Spleen (tissue), 7 donors: ENCODE data around the gene USP28.

Source experiments
- POLR2A ChIP-seq, 3 donors: fragments of 450-650 bp; IDR thresholded peaks; one replicate each; pipeline ENCODE4 v1.5.1; 2017; ENCODE audit warnings: antibody characterized with exemption in 3 of 3, mild to moderate bottlenecking in 1 of 3
- TF ChIP-seq, protein P1 (sequence below), 11 experiments: fragments of 200-600 bp in 7 of 11; fragments of 450-650 bp in 4 of 11; sonication (generic) in 4 of 11; IDR thresholded peaks in 8 of 11; conservative IDR thresholded peaks in 3 of 11; 1 replicate in 7 of 11; 2 replicates in 4 of 11; pipeline versions ENCODE4 v1.4.0 to v1.8.0; 2016 to 2021; ENCODE audit warnings: antibody characterized with exemption in 11 of 11, inconsistent platforms in 4 of 11, mild to moderate bottlenecking in 1 of 11
- donor health status: DM: no; HTN: no; CAD: no; lungs with moderate emphysema.
- donor health status: DM: no; HTN: no; CAD: no.
- donor health status: DM: no; HTN: no; CAD: no.

DNA sequence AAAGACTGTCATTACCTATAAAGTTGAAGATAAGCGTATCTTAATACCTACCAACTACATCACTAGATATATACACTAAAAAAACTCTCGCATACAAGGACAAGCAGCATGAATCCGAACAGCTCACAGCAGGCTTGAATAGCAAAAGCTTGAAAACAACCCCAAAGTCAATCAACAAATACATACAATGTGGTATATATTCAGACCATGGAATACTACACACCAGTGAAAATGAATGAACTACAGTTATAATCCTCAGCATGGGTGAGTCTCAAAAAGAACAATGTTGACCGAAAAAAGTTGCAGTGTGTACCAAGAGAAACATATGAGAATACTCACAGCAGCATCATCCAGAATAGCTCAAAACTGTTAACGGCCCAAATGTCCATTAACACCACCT, 25.2 kb downstream of the USP28 start:
- TF ChIP-seq, protein P1, sequence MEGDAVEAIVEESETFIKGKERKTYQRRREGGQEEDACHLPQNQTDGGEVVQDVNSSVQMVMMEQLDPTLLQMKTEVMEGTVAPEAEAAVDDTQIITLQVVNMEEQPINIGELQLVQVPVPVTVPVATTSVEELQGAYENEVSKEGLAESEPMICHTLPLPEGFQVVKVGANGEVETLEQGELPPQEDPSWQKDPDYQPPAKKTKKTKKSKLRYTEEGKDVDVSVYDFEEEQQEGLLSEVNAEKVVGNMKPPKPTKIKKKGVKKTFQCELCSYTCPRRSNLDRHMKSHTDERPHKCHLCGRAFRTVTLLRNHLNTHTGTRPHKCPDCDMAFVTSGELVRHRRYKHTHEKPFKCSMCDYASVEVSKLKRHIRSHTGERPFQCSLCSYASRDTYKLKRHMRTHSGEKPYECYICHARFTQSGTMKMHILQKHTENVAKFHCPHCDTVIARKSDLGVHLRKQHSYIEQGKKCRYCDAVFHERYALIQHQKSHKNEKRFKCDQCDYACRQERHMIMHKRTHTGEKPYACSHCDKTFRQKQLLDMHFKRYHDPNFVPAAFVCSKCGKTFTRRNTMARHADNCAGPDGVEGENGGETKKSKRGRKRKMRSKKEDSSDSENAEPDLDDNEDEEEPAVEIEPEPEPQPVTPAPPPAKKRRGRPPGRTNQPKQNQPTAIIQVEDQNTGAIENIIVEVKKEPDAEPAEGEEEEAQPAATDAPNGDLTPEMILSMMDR (IDR thresholded peaks at IDR 0.05 in 8 of 11, conservative IDR thresholded peaks at IDR 0.05 in 3 of 11), result no peak
- no peak for TF ChIP-seq POLR2A (IDR thresholded peaks at IDR 0.05)
